Measurements from ENCODE around the gene MYADM. TPM values are rescaled to one million over a fixed set of nuclear protein-coding genes. Genes with fewer than 3 reads are reported as not detected.

Gene MYADM
- polyA plus RNA-seq, 1 donor from 2014 or later: 2.5 TPM

DNA sequence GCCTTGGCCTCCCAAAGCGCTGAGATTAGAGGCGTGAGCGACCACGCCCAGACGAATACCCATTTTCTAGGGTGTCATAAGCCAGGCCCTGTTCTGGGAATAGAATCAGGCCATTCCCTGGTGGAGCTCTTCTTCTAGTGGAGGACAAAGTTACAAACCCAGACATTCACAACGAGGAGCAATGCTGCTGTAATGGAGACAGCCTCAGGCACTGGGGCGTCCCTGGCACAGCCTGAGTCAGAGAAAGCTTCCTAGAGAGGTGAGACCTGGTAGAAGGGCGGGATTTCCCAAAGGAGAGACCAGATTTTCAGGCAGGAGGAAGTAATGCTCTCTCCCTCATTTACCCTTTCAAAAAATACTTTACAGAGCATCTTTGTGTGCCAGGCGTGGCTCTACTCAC is 27.0 kb downstream of the MYADM start:
- H3K36me3 ChIP-seq (ENCODE audit: insufficient read depth, low read length): no peaks in the 10 kb centered on the region
- H3K9me2 ChIP-seq (ENCODE audit: insufficient read depth, low read length): no peaks in the 10 kb centered on the region
- H3K27ac ChIP-seq (ENCODE audit: low read length): no peak overlapping the region
- H3K4me2 ChIP-seq (ENCODE audit: low read length): no peak overlapping the region
- no peaks in the 10 kb centered on the region for H4K20me1 ChIP-seq (ENCODE audit: insufficient read depth)
- no peaks in the 10 kb centered on the region for H3K27me3 ChIP-seq (ENCODE audit: insufficient read depth, low read depth, low read length)
- H3F3A ChIP-seq (ENCODE audit: insufficient read depth, low read length, poor library complexity, severe bottlenecking): no peaks in the 10 kb centered on the region
- no peak for TF ChIP-seq RAD21 (conservative IDR thresholded peaks at IDR 0.05)
- TF ChIP-seq, protein P1, sequence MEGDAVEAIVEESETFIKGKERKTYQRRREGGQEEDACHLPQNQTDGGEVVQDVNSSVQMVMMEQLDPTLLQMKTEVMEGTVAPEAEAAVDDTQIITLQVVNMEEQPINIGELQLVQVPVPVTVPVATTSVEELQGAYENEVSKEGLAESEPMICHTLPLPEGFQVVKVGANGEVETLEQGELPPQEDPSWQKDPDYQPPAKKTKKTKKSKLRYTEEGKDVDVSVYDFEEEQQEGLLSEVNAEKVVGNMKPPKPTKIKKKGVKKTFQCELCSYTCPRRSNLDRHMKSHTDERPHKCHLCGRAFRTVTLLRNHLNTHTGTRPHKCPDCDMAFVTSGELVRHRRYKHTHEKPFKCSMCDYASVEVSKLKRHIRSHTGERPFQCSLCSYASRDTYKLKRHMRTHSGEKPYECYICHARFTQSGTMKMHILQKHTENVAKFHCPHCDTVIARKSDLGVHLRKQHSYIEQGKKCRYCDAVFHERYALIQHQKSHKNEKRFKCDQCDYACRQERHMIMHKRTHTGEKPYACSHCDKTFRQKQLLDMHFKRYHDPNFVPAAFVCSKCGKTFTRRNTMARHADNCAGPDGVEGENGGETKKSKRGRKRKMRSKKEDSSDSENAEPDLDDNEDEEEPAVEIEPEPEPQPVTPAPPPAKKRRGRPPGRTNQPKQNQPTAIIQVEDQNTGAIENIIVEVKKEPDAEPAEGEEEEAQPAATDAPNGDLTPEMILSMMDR (IDR thresholded peaks at IDR 0.05; ENCODE audit: poor library complexity, severe bottlenecking): no peak
- no peak for TF ChIP-seq SMC3 (conservative IDR thresholded peaks at IDR 0.05; ENCODE audit: poor library complexity)
- TF ChIP-seq, protein P2, sequence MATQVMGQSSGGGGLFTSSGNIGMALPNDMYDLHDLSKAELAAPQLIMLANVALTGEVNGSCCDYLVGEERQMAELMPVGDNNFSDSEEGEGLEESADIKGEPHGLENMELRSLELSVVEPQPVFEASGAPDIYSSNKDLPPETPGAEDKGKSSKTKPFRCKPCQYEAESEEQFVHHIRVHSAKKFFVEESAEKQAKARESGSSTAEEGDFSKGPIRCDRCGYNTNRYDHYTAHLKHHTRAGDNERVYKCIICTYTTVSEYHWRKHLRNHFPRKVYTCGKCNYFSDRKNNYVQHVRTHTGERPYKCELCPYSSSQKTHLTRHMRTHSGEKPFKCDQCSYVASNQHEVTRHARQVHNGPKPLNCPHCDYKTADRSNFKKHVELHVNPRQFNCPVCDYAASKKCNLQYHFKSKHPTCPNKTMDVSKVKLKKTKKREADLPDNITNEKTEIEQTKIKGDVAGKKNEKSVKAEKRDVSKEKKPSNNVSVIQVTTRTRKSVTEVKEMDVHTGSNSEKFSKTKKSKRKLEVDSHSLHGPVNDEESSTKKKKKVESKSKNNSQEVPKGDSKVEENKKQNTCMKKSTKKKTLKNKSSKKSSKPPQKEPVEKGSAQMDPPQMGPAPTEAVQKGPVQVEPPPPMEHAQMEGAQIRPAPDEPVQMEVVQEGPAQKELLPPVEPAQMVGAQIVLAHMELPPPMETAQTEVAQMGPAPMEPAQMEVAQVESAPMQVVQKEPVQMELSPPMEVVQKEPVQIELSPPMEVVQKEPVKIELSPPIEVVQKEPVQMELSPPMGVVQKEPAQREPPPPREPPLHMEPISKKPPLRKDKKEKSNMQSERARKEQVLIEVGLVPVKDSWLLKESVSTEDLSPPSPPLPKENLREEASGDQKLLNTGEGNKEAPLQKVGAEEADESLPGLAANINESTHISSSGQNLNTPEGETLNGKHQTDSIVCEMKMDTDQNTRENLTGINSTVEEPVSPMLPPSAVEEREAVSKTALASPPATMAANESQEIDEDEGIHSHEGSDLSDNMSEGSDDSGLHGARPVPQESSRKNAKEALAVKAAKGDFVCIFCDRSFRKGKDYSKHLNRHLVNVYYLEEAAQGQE (IDR thresholded peaks at IDR 0.05; ENCODE audit: borderline replicate concordance): no peak
- no peak for TF ChIP-seq EP300 (conservative IDR thresholded peaks at IDR 0.05; ENCODE audit: poor library complexity, severe bottlenecking)
- no peak for TF ChIP-seq TAF1 (IDR thresholded peaks at IDR 0.05; ENCODE audit: low read depth)
- no peak for TF ChIP-seq MXI1 (conservative IDR thresholded peaks at IDR 0.05; ENCODE audit: poor library complexity, severe bottlenecking)
- TF ChIP-seq POLR2AphosphoS5 (IDR thresholded peaks at IDR 0.05): no peak
- TF ChIP-seq EZH2 (IDR thresholded peaks at IDR 0.05; ENCODE audit: borderline replicate concordance, insufficient read depth, low read length, poor library complexity, severe bottlenecking): no peak
- H3K79me2 ChIP-seq (replicated peaks; ENCODE audit: insufficient read depth, low read length): no peaks in the 10 kb centered on the region
- no peak overlapping the region for H3K4me3 ChIP-seq (ENCODE audit: low read length)
- no peaks in the 10 kb centered on the region for H3K9me3 ChIP-seq (ENCODE audit: low read length)
- no peak overlapping the region for H2AFZ ChIP-seq (ENCODE audit: low read depth, low read length)
- no peak overlapping the region for H3K9ac ChIP-seq (ENCODE audit: low read length)

DNA sequence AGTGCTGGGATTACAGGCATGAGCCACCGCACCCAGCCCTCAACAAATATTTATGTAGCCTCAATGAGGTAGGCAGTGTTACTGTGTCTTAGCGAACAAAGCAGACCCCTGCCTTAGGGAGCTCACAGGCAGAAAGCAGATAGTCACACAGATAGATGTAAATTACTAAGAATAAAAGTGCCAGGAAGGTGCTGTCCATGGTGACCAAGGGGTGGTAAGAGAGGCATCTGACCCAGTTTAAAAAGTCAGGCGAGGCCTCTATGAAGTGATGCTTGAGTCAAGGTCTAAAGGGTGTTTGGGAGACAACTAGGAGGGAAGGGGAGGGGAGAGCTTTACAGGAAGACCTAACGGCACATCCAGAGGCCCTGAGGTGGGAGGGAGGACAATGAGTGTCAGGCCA is 29.0 kb downstream of the MYADM start:
- H3K9me3 ChIP-seq (ENCODE audit: low read length): no peaks in the 10 kb centered on the region
- no peaks in the 10 kb centered on the region for H3K9me2 ChIP-seq (ENCODE audit: insufficient read depth, low read length)
- H2AFZ ChIP-seq (ENCODE audit: low read depth, low read length): no peak overlapping the region
- no peaks in the 10 kb centered on the region for H3K79me2 ChIP-seq (replicated peaks; ENCODE audit: insufficient read depth, low read length)
- no peaks in the 10 kb centered on the region for H3K27me3 ChIP-seq (ENCODE audit: insufficient read depth, low read depth, low read length)
- H3K4me2 ChIP-seq (ENCODE audit: low read length): no peak overlapping the region
- no peak overlapping the region for H3K4me3 ChIP-seq (ENCODE audit: low read length)
- no peaks in the 10 kb centered on the region for H4K20me1 ChIP-seq (ENCODE audit: insufficient read depth)
- H3F3A ChIP-seq (ENCODE audit: insufficient read depth, low read length, poor library complexity, severe bottlenecking): no peaks in the 10 kb centered on the region
- H3K27ac ChIP-seq (ENCODE audit: low read length): no peak overlapping the region
- H3K36me3 ChIP-seq (ENCODE audit: insufficient read depth, low read length): no peaks in the 10 kb centered on the region
- no peak overlapping the region for H3K9ac ChIP-seq (ENCODE audit: low read length)
- TF ChIP-seq, protein P1 (IDR thresholded peaks at IDR 0.05; ENCODE audit: poor library complexity, severe bottlenecking): no peak
- TF ChIP-seq EZH2 (IDR thresholded peaks at IDR 0.05; ENCODE audit: borderline replicate concordance, insufficient read depth, low read length, poor library complexity, severe bottlenecking) (no peak), RAD21 (conservative IDR thresholded peaks at IDR 0.05) (no peak), POLR2AphosphoS5 (IDR thresholded peaks at IDR 0.05) (no peak), EP300 (conservative IDR thresholded peaks at IDR 0.05; ENCODE audit: poor library complexity, severe bottlenecking) (no peak), MXI1 (conservative IDR thresholded peaks at IDR 0.05; ENCODE audit: poor library complexity, severe bottlenecking) (no peak), SMC3 (conservative IDR thresholded peaks at IDR 0.05; ENCODE audit: poor library complexity) (no peak), TAF1 (IDR thresholded peaks at IDR 0.05; ENCODE audit: low read depth) (no peak)
- TF ChIP-seq, protein P2 (IDR thresholded peaks at IDR 0.05; ENCODE audit: borderline replicate concordance): no peak

All from neural cell (in vitro differentiated cells).